K562 (cell line): ENCODE results near the gene CKLF. TPM values are rescaled to one million over a fixed set of nuclear protein-coding genes. Genes with fewer than 3 reads are reported as not detected.

Source experiments
- ARID2 ChIP-seq: fragments of 450-650 bp; IDR thresholded peaks from 2 replicates; pipeline ENCODE4 v1.6.1; 2017; ENCODE audit warnings: antibody characterized with exemption, mild to moderate bottlenecking
- DIDO1 ChIP-seq: fragments of 450-650 bp; IDR thresholded peaks from 2 replicates; pipeline ENCODE4 v1.6.1; 2016; ENCODE audit warnings: low read depth, missing biosample characterization, missing genetic modification characterization
- DMBX1 ChIP-seq: fragments of 250-450 bp; sonication (Bioruptor Pico); IDR thresholded peaks from 2 replicates; pipeline ENCODE4 v1.8.0; 2022; ENCODE audit warnings: inconsistent platforms, mild to moderate bottlenecking, moderate library complexity, borderline replicate concordance
- KDM5B ChIP-seq: fragments of 200-600 bp; sonication (generic); IDR thresholded peaks from 2 replicates; pipeline ENCODE4 v1.6.1; 2012; ENCODE audit warnings: low read depth, mild to moderate bottlenecking, moderate library complexity, low read length, control low read depth, inconsistent platforms; ENCODE audit not compliant: insufficient replicate concordance
- KLF6 ChIP-seq: fragments of 250-450 bp; sonication (Bioruptor Pico); IDR thresholded peaks from 2 replicates; pipeline ENCODE4 v1.4.0; 2020; ENCODE audit warnings: mild to moderate bottlenecking, moderate library complexity, borderline replicate concordance
- MTA1 ChIP-seq: fragments of 450-650 bp; IDR thresholded peaks from 2 replicates; pipeline ENCODE4 v1.6.1; 2017; ENCODE audit warnings: borderline replicate concordance
- NCOA1 ChIP-seq: fragments of 450-650 bp; IDR thresholded peaks from 2 replicates; pipeline ENCODE4 v1.6.1; 2016; ENCODE audit warnings: low read depth
- NR3C1 ChIP-seq: sonication (generic); formaldehyde crosslinking; IDR thresholded peaks from 2 replicates; pipeline ENCODE4 v1.8.1; 2022; ENCODE audit warnings: missing genetic modification reagents
- POU5F1 ChIP-seq: fragments of 150-350 bp; IDR thresholded peaks from 2 replicates; pipeline ENCODE4 v1.6.1; 2014; ENCODE audit warnings: borderline replicate concordance, low read length, low read depth, mild to moderate bottlenecking; ENCODE audit not compliant: partially characterized antibody
- PURB ChIP-seq: sonication (generic); formaldehyde crosslinking; IDR thresholded peaks from 2 replicates; pipeline ENCODE4 v1.9.0; 2021; ENCODE audit warnings: low read depth, mild to moderate bottlenecking, missing genetic modification reagents
- RBM34 ChIP-seq: fragments of 200-400 bp; formaldehyde crosslinking; IDR thresholded peaks from 2 replicates; pipeline ENCODE4 v1.6.1; 2018; ENCODE audit warnings: low read length, borderline replicate concordance; ENCODE audit not compliant: insufficient read depth
- RREB1 ChIP-seq: fragments of 250-450 bp; sonication (Bioruptor Pico); IDR thresholded peaks from 2 replicates; pipeline ENCODE4 v1.4.0; 2020
- ZBTB9 ChIP-seq: fragments of 450-650 bp; formaldehyde crosslinking; IDR thresholded peaks from 2 replicates; pipeline ENCODE4 v1.4.0; 2020; ENCODE audit warnings: mild to moderate bottlenecking, moderate library complexity
- ZNF311 ChIP-seq: fragments of 250-450 bp; sonication (Bioruptor Pico); IDR thresholded peaks from 2 replicates; pipeline ENCODE4 v1.4.0; 2020; ENCODE audit warnings: mild to moderate bottlenecking, moderate library complexity
- ZNF512 ChIP-seq: IDR thresholded peaks from 2 replicates; pipeline ENCODE4 v1.6.1; 2016; ENCODE audit warnings: missing genetic modification characterization, missing compliant biosample characterization
- polyA plus RNA-seq, 8 experiments: library from polyadenylated mRNA; depleted of rRNA in 4 of 8; stranded (reverse) in 5 of 8; unstranded in 3 of 8; fragments of >200 nt; fragmentation: Nextera tagmentation in 2 of 8; fragmentation: Illumina TruSeq in 1 of 8; extraction: Ambion mirVana in 2 of 8; extraction: Trizol in 1 of 8; gene quantifications; 2 replicates each; pipeline versions ENCODE4 v1.2.1 to v1.2.3, GENCODE V29; 2011 to 2014; ENCODE audit warnings: inconsistent platforms in 1 of 8, missing spikeins in 1 of 8
- total RNA-seq, 7 experiments: library from RNA; depleted of rRNA in 6 of 7; stranded (reverse); fragments of >200 nt in 6 of 7; fragmentation: Illumina TruSeq in 2 of 7; extraction: Trizol in 2 of 7; gene quantifications; 2 replicates each; pipeline versions ENCODE4 v1.2.1 to v1.2.3, GENCODE V29; 2011 to 2021; ENCODE audit warnings: low replicate concordance in 1 of 7
- TF ChIP-seq, protein P1 (sequence below): fragments of 450-650 bp; IDR thresholded peaks from 2 replicates; pipeline ENCODE4 v1.7.1; 2018; ENCODE audit warnings: mild to moderate bottlenecking, low read depth; ENCODE audit not compliant: partially characterized antibody

CKLF gene
- total and polyA plus RNA-seq, 9 of the 15 experiments (the other 6 are each of a cell fraction or from before 2014, with no cell fraction given) = 84.8 to 322 (median 118) TPM

- TF ChIP-seq, protein P1, sequence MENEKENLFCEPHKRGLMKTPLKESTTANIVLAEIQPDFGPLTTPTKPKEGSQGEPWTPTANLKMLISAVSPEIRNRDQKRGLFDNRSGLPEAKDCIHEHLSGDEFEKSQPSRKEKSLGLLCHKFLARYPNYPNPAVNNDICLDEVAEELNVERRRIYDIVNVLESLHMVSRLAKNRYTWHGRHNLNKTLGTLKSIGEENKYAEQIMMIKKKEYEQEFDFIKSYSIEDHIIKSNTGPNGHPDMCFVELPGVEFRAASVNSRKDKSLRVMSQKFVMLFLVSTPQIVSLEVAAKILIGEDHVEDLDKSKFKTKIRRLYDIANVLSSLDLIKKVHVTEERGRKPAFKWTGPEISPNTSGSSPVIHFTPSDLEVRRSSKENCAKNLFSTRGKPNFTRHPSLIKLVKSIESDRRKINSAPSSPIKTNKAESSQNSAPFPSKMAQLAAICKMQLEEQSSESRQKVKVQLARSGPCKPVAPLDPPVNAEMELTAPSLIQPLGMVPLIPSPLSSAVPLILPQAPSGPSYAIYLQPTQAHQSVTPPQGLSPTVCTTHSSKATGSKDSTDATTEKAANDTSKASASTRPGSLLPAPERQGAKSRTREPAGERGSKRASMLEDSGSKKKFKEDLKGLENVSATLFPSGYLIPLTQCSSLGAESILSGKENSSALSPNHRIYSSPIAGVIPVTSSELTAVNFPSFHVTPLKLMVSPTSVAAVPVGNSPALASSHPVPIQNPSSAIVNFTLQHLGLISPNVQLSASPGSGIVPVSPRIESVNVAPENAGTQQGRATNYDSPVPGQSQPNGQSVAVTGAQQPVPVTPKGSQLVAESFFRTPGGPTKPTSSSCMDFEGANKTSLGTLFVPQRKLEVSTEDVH = no peak
- TF ChIP-seq NR3C1 (no peak), ZNF311 (no peak), ZNF512 (tag) (no peak), RREB1 (CRISPR knock-in tag) (no peak), KDM5B (no peak), PURB (CRISPR knock-in tag) (no peak), RBM34 (no peak), MTA1 (no peak), NCOA1 (no peak), DMBX1 (CRISPR knock-in tag) (peak; percentile 37; the same call in 1 of the 2 replicates), DIDO1 (tag) (no peak), ZBTB9 (CRISPR knock-in tag) (no peak), ARID2 (no peak), KLF6 (CRISPR knock-in tag) (no peak), POU5F1 (no peak)
Measured at GRCh38 chr16:66523861-66524354, 28.5 kb upstream of the CKLF start (continued).
